ENCODE measurements around the gene INTS1. TPM values are rescaled to one million over a fixed set of nuclear protein-coding genes. Genes with fewer than 3 reads are reported as not detected.
"Not testable (repeated sequence)": the region's sequence is repeated elsewhere in the genome, so short reads cannot be mapped to it uniquely, and the experiment has no call there.

INTS1 gene
- total RNA-seq, 4 donors from 2014 or later, result 33.1 to 80.3 (median 48.0) TPM

DNA sequence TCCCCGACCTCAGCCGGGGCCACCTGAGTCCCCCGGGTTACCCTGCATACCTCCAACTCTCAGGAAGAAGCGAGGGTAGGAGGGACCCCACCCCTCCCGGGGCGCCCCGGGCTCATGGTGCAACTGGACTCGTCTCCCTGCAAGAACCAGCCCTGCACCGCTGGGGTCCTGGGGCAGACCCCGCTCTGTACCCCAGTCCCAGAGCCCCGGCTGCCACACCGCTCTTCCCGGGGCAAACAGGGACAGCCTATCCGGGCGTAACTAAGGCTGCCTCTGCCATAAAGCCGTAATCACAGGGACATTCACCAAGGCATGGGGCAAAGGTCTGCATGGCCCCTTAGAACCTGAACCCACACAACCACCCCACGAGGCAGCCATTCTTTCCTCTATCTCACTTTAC is 19.7 kb upstream of the INTS1 start:
- Histone ChIP-seq H3K4me1 (no peaks in the 10 kb centered on the region), H3K9me3 (no peaks in the 10 kb centered on the region), H3K36me3 (no peaks in the 10 kb centered on the region), H3K27me3 (peaks cover 0 to 31% (median 3%) of the 10 kb centered on the region in 4 donors), H3K27ac (replicated peaks in 1 of 4) (no peak overlapping the region), H3K4me3 (no peak overlapping the region)
- no peak for DNase-seq (ENCODE audit: extremely low spot score)
- no peak for TF ChIP-seq EP300 (IDR thresholded peaks at IDR 0.05)
- TF ChIP-seq, protein P1, sequence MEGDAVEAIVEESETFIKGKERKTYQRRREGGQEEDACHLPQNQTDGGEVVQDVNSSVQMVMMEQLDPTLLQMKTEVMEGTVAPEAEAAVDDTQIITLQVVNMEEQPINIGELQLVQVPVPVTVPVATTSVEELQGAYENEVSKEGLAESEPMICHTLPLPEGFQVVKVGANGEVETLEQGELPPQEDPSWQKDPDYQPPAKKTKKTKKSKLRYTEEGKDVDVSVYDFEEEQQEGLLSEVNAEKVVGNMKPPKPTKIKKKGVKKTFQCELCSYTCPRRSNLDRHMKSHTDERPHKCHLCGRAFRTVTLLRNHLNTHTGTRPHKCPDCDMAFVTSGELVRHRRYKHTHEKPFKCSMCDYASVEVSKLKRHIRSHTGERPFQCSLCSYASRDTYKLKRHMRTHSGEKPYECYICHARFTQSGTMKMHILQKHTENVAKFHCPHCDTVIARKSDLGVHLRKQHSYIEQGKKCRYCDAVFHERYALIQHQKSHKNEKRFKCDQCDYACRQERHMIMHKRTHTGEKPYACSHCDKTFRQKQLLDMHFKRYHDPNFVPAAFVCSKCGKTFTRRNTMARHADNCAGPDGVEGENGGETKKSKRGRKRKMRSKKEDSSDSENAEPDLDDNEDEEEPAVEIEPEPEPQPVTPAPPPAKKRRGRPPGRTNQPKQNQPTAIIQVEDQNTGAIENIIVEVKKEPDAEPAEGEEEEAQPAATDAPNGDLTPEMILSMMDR (IDR thresholded peaks at IDR 0.05), result no peak
- TF ChIP-seq POLR2A (IDR thresholded peaks at IDR 0.05; ENCODE audit: low read depth), result no peak
- TF ChIP-seq POLR2AphosphoS5 (IDR thresholded peaks at IDR 0.05), result no peak
- 77% methylated on average over 10 of the region's 17 CpGs for WGBS
- intact Hi-C loops (cut with DNase I), result no loop called here

DNA sequence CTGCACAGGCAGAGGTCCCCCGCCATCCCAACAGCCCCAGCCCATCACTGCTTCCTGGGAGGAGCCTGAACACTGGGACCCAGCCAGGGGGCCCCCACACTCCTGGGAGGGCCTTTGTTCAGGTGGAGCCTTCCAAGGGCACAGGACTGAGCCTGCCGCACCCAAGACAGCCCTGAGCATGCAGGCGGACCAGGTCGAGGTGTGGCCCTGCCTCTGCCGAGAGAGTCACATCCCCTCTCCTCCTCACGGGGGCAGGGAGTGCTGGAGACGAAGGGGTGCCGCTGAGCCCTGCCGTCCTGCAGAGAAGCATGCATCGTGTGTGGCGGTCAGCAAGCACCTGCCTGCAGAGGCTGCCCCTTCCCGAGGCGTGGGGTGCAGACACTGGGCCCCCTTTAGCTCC is 19.0 kb upstream of the INTS1 start:
- Histone ChIP-seq H3K4me1 (no peaks in the 10 kb centered on the region), H3K4me3 (no peak overlapping the region), H3K36me3 (no peaks in the 10 kb centered on the region), H3K27me3 (peaks cover 0 to 28% (median 3%) of the 10 kb centered on the region in 4 donors), H3K27ac (replicated peaks in 1 of 4) (no peak overlapping the region), H3K9me3 (no peaks in the 10 kb centered on the region)
- TF ChIP-seq EP300 (IDR thresholded peaks at IDR 0.05) (no peak), POLR2A (IDR thresholded peaks at IDR 0.05; ENCODE audit: low read depth) (no peak), POLR2AphosphoS5 (IDR thresholded peaks at IDR 0.05) (no peak)
- TF ChIP-seq, protein P1 (IDR thresholded peaks at IDR 0.05), result no peak
- 43% methylated on average over 1 of the region's 13 CpGs for WGBS
- intact Hi-C loops (cut with DNase I), result no loop called here
- DNase-seq (ENCODE audit: extremely low spot score), result no peak

DNA sequence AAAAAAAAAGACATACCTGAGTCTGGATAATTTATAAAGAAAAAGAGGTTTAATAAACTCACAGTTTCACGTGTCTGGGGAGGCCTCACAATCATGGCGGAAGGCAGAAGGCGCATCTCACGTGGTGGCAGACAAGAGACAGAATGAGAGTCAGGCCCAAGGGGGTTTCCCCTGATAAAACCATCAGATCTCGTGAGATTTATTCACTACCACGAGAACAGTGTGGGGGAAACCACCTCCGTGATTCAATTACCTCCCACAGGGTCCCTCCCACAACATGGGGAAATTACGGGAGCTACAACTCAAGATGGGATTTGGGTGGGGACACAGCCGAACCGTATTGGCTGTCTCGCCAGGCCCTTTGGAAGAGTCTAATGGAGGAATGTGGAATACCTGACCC is 17.3 kb upstream of the INTS1 start:
- intact Hi-C loops (cut with DNase I), result no loop called here

DNA sequence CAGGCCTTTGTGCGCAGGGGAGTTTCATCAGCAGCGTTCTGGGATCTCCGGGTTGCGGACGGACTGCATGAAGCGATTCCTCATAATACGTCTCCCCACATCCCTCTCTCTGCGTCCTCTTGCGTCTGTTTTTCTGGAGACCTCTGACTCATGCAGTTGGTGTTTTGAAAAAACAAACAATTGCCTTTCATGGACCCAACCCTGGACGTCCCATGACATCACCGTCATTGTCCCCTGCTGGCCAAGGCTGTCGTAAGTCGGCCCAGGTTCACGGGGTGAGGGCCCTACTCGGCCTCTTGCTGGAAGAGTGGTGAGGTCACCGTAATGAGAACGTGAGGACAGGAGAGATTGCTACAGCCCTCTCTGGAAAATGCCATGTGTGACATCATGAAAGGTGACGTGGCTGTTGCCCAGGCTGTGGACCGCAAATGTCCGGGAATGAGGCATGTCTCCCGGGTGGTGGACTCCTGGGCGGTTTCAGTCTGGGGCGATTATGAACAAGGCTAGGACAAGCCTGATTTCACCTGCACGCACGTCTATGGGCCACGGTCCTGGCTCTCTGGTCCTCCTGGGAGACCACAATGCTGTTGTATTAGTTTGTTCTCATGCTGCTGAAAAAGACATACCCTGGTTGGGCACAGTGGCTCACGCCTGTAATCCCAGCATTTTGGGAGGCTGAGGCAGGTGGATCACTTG is 16.5 kb upstream of the INTS1 start:
- intact Hi-C loops (cut with DNase I), result no loop called here
- no peaks in the 10 kb centered on the region for H3K36me3 ChIP-seq
- no peaks in the 10 kb centered on the region for H3K4me1 ChIP-seq
- no peak for DNase-seq (ENCODE audit: extremely low spot score)
- peaks cover 0 to 33% (median 3%) of the 10 kb centered on the region in 4 donors for H3K27me3 ChIP-seq
- no peak overlapping the region for H3K27ac ChIP-seq (replicated peaks in 1 of 4)
- H3K4me3 ChIP-seq, result no peak overlapping the region
- WGBS, result 84% methylated on average over 24 of the region's 27 CpGs
- TF ChIP-seq POLR2AphosphoS5 (IDR thresholded peaks at IDR 0.05) (peak; percentile 17 to 31), EP300 (IDR thresholded peaks at IDR 0.05) (no peak), POLR2A (IDR thresholded peaks at IDR 0.05; ENCODE audit: low read depth) (no peak)
- TF ChIP-seq, protein P1 (IDR thresholded peaks at IDR 0.05), result no peak
- no peaks in the 10 kb centered on the region for H3K9me3 ChIP-seq

More for the DNA sequence above, 17.3 kb upstream of the INTS1 start:
- Histone ChIP-seq H3K4me3 (no peak overlapping the region), H3K36me3 (no peaks in the 10 kb centered on the region), H3K27me3 (peaks cover 0 to 29% (median 3%) of the 10 kb centered on the region in 4 donors), H3K4me1 (no peaks in the 10 kb centered on the region), H3K27ac (replicated peaks in 1 of 4) (no peak overlapping the region), H3K9me3 (no peaks in the 10 kb centered on the region)
- DNase-seq (ENCODE audit: extremely low spot score), result no peak
- 87% methylated on average over 11 of the region's 11 CpGs for WGBS
- no peak for TF ChIP-seq POLR2A (IDR thresholded peaks at IDR 0.05; ENCODE audit: low read depth)
- TF ChIP-seq, protein P1 (IDR thresholded peaks at IDR 0.05), result no peak
- no peak for TF ChIP-seq EP300 (IDR thresholded peaks at IDR 0.05)
- TF ChIP-seq POLR2AphosphoS5 (IDR thresholded peaks at IDR 0.05), result no peak

DNA sequence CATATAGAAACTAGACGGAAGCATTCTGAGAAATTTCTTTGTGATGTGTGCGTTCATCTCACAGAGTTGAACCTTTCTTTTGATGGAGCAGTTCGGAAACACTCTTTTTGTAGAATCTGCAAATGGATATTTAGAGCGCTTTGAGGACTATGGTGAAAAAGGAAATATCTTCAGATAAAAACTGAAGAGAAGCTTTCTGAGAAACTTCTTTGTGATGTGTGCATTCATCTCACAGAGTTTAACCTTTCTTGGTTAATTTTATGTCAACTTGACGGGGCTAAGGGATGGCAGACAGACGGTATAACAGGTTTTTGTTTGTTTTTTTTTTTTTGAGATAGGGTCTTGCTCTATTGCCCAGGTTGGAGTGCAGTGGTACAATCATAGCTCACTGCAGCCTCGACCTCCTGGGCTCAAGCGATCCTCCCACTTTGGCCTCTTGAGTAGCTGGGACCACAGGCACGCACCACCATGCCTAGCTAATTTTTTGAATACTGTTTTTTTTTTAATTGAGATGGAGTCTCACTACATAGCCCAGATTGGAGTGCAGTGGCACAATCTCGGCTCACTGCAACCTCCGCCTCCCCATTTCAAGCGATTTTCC is 15.2 kb upstream of the INTS1 start:
- H3K9me3 ChIP-seq; DNase-seq (ENCODE audit: extremely low spot score); H3K27ac ChIP-seq (replicated peaks in 1 of 4); H3K36me3 ChIP-seq; intact Hi-C loops (cut with DNase I); H3K4me3 ChIP-seq; H3K4me1 ChIP-seq: not testable (repeated sequence)
- WGBS, result 91% methylated on average over 12 of the region's 12 CpGs
- peaks cover 0 to 38% (median 3%) of the 10 kb centered on the region in 4 donors for H3K27me3 ChIP-seq
